Activated CD8-positive, alpha-beta memory T cell treated with anti-CD3 and anti-CD28 coated beads, Interleukin-2, amount 50 U/mL, for 48 hours (primary cell): ENCODE measurements around the gene TRIM63.

ENCODE experiments used
- DNase-seq: peaks from one replicate; pipeline ENCODE4 v3.0.0-alpha.2; 2020

Gene TRIM63

GRCh38 chr1:26084091-26084561, 16.7 kb upstream of the TRIM63 start:
- DNase-seq, result no peak

- DNase-seq, result no peak
Measured at GRCh38 chr1:26083208-26083607, 15.8 kb upstream of the TRIM63 start.

- DNase-seq, result no peak
Measured at GRCh38 chr1:26082020-26082350, 14.6 kb upstream of the TRIM63 start.

- no peak for DNase-seq
Measured at GRCh38 chr1:26081267-26082019, 14.0 kb upstream of the TRIM63 start.

GRCh38 chr1:26079960-26080814, 12.8 kb upstream of the TRIM63 start:
- no peak for DNase-seq

GRCh38 chr1:26079178-26079563, 11.7 kb upstream of the TRIM63 start:
- no peak for DNase-seq

- no peak for DNase-seq
Measured at GRCh38 chr1:26078286-26079177, 11.1 kb upstream of the TRIM63 start.

- no peak for DNase-seq
Measured at GRCh38 chr1:26077524-26077923, 10.1 kb upstream of the TRIM63 start.

GRCh38 chr1:26075421-26076144, 8.2 kb upstream of the TRIM63 start:
- DNase-seq, result no peak

GRCh38 chr1:26072305-26072704, 4.9 kb upstream of the TRIM63 start:
- DNase-seq, result no peak

GRCh38 chr1:26070963-26071342, 3.5 kb upstream of the TRIM63 start:
- DNase-seq, result no peak

GRCh38 chr1:26070296-26070962, 3.0 kb upstream of the TRIM63 start:
- DNase-seq, result no peak

- DNase-seq, result no peak
Measured at GRCh38 chr1:26069941-26070295, 2.5 kb upstream of the TRIM63 start.

GRCh38 chr1:26066857-26067256, 573 bp downstream of the TRIM63 start:
- no peak for DNase-seq

- DNase-seq, result no peak
Measured at GRCh38 chr1:26066160-26066559, 1.3 kb downstream of the TRIM63 start.

- no peak for DNase-seq
Measured at GRCh38 chr1:26064553-26064952, 2.9 kb downstream of the TRIM63 start.

- no peak for DNase-seq
Measured at GRCh38 chr1:26060832-26061574, 6.4 kb downstream of the TRIM63 start.

- DNase-seq, result no peak
Measured at GRCh38 chr1:26059906-26060305, 7.5 kb downstream of the TRIM63 start.

GRCh38 chr1:26058052-26058595, 9.3 kb downstream of the TRIM63 start:
- no peak for DNase-seq

- DNase-seq, result no peak
Measured at GRCh38 chr1:26057189-26057588, 10.2 kb downstream of the TRIM63 start.

GRCh38 chr1:26055041-26055440, 12.4 kb downstream of the TRIM63 start:
- DNase-seq, result no peak
